BLaER1 (cell line): ENCODE data around the gene GNB1L.

Experiments used
- H3K27ac ChIP-seq: shearing (Covaris generic); formaldehyde crosslinking; 2 replicates; pipeline ENCODE4 v1.8.1; 2022
- H3K27me3 ChIP-seq: shearing (Covaris generic); formaldehyde crosslinking; 2 replicates; pipeline ENCODE4 v1.8.1; 2022
- H3K36me3 ChIP-seq: shearing (Covaris generic); formaldehyde crosslinking; 2 replicates; pipeline ENCODE4 v1.8.1; 2022
- H3K4me1 ChIP-seq: shearing (Covaris generic); formaldehyde crosslinking; 2 replicates; pipeline ENCODE4 v1.8.1; 2022
- H3K4me2 ChIP-seq: shearing (Covaris generic); formaldehyde crosslinking; 2 replicates; pipeline ENCODE4 v1.8.1; 2022
- H3K4me3 ChIP-seq: shearing (Covaris generic); formaldehyde crosslinking; 2 replicates; pipeline ENCODE4 v1.8.1; 2022
- H3K9ac ChIP-seq: shearing (Covaris generic); formaldehyde crosslinking; 2 replicates; pipeline ENCODE4 v1.8.1; 2022
- H3K9me3 ChIP-seq: shearing (Covaris generic); formaldehyde crosslinking; 2 replicates; pipeline ENCODE4 v1.8.1; 2022
- H4K20me1 ChIP-seq: shearing (Covaris generic); formaldehyde crosslinking; 2 replicates; pipeline ENCODE4 v1.8.1; 2022
- Cebpa-rat ChIP-seq: shearing (Covaris generic); IDR thresholded peaks from 2 replicates; pipeline ENCODE4 v1.8.1; 2022

Gene GNB1L

GRCh38 chr22:19854778-19855503, at the start of gene GNB1L, which contains the start of gene RTL10:
Gene GNB1L (minus strand): TSS chr22:19854874. CDS start chr22:19821355, 33,519 bp downstream.
Gene RTL10 (minus strand): TSS chr22:19854874. CDS start chr22:19852261, 2,613 bp downstream.
- H3K27ac ChIP-seq, result peak within 1 kb of the TSS; percentile 92
- no peaks in the 10 kb centered on the region for H3K9me3 ChIP-seq
- peak within 1 kb of the TSS; percentile 96 for H3K9ac ChIP-seq
- H3K4me3 ChIP-seq, result peak within 1 kb of the TSS; percentile 93
- H3K4me1 ChIP-seq, result peaks cover 30% of the 10 kb centered on the region
- peaks cover 29% of the 10 kb centered on the region for H3K36me3 ChIP-seq
- no peak for TF ChIP-seq Cebpa-rat
- H3K4me2 ChIP-seq, result peak within 1 kb of the TSS; percentile 97
- no peaks in the 10 kb centered on the region for H3K27me3 ChIP-seq
- peaks cover 46% of the 10 kb centered on the region for H4K20me1 ChIP-seq

DNA sequence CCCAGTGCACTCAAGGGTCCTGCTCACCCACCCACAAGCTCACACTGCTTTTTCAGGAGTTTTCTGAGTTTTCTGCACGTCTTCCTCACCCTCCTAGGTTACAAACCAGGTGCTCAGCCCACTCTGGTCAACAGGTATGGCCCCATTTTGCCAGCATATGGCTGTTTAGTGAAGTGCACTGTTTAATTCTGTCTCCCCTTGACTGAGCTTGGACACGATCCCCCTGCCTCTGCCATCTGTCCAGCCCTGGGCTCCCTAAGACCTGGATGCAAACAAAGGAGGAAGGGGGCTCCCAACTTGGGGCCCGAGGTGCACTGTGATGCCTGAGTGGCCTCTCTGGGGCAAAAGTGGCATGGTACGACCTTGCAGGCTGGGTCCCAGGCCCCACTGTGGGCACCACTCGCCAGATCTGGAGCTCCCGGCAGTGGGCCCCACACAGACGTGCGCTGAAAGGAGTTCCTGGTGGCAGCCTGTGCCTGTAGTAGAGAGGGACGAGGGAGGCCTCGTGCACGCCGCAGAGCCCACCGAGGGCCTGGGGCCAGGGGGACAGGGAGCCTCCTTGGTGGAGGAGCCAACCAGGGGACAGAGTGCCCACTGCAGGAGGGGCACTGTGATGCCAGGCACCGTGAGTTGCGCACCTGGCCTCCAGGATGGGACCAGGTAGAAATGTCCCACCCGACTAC, 49.6 kb upstream of the GNB1L start:
- Histone ChIP-seq H3K4me2 (no peak overlapping the region), H3K27ac (no peak overlapping the region), H3K9ac (no peak overlapping the region), H3K27me3 (no peaks in the 10 kb centered on the region), H4K20me1 (no peaks in the 10 kb centered on the region), H3K9me3 (no peaks in the 10 kb centered on the region), H3K36me3 (peaks cover 11% of the 10 kb centered on the region; the same call in 1 of the 2 replicates), H3K4me3 (no peak overlapping the region), H3K4me1 (peaks cover 46% of the 10 kb centered on the region)
- no peak for TF ChIP-seq Cebpa-rat

GRCh38 chr22:19903513-19903912, 48.8 kb upstream of the GNB1L start:
- peak overlapping the region; percentile 82 for H3K4me2 ChIP-seq
- no peaks in the 10 kb centered on the region for H4K20me1 ChIP-seq
- H3K4me3 ChIP-seq, result no peak overlapping the region
- no peak for TF ChIP-seq Cebpa-rat
- no peaks in the 10 kb centered on the region for H3K27me3 ChIP-seq
- peak overlapping the region; percentile 63; the same call in 1 of the 2 replicates for H3K9ac ChIP-seq
- H3K36me3 ChIP-seq, result peaks cover 13% of the 10 kb centered on the region; the same call in 1 of the 2 replicates
- H3K4me1 ChIP-seq, result peaks cover 52% of the 10 kb centered on the region
- H3K9me3 ChIP-seq, result no peaks in the 10 kb centered on the region
- H3K27ac ChIP-seq, result peak overlapping the region; percentile 52

- Histone ChIP-seq H3K4me2 (peak overlapping the region; percentile 82), H3K27ac (peak overlapping the region; percentile 52), H4K20me1 (no peaks in the 10 kb centered on the region), H3K9ac (peak overlapping the region; percentile 63), H3K4me1 (peaks cover 53% of the 10 kb centered on the region), H3K36me3 (peaks cover 12% of the 10 kb centered on the region; the same call in 1 of the 2 replicates), H3K4me3 (0 out of 2 replicates have a peak overlapping the region, but pooled peaks have one; percentile 4), H3K9me3 (no peaks in the 10 kb centered on the region), H3K27me3 (no peaks in the 10 kb centered on the region)
- no peak for TF ChIP-seq Cebpa-rat
Measured at GRCh38 chr22:19903031-19903430, 48.4 kb upstream of the GNB1L start.

DNA sequence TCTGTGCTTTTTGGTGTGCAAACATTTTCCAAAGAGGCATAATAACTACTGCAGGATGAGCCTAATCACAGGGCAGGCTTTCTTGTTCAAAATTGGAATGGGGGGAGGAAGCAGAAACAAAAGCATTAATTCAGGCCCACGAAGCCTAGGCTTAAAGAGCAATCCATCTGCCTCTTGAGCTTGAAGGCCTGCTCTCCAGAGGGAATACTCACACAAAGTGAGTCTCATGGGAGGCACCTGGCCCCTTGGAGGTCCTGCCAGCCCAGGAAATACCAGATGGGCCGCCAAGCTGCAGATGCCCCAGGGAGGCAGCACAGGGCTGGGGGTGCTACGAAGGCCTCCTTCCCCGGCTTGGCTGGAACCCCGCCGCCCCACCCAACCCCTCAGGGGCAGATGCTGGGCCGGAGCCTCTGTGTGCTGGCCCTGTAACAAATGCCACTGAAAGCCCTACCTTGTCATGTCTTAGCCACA, 47.6 kb upstream of the GNB1L start:
- no peaks in the 10 kb centered on the region for H3K27me3 ChIP-seq
- peak overlapping the region; percentile 52 for H3K27ac ChIP-seq

GRCh38 chr22:19901577-19902244, 47.0 kb upstream of the GNB1L start:
- Histone ChIP-seq H3K27ac (no peak overlapping the region), H3K36me3 (peaks cover 16% of the 10 kb centered on the region; the same call in 1 of the 2 replicates), H3K9me3 (no peaks in the 10 kb centered on the region), H3K4me2 (peak overlapping the region; percentile 82), H3K4me3 (no peak overlapping the region), H3K27me3 (no peaks in the 10 kb centered on the region), H3K4me1 (peaks cover 66% of the 10 kb centered on the region), H3K9ac (peak overlapping the region; percentile 63; the same call in 1 of the 2 replicates), H4K20me1 (no peaks in the 10 kb centered on the region)
- no peak for TF ChIP-seq Cebpa-rat

More for the DNA sequence above, 47.6 kb upstream of the GNB1L start:
- no peak for TF ChIP-seq Cebpa-rat
- Histone ChIP-seq H3K9me3 (no peaks in the 10 kb centered on the region), H3K4me1 (peaks cover 61% of the 10 kb centered on the region), H3K4me2 (peak overlapping the region; percentile 82), H3K9ac (peak overlapping the region; percentile 63; the same call in 1 of the 2 replicates), H3K4me3 (no peak overlapping the region), H4K20me1 (no peaks in the 10 kb centered on the region), H3K36me3 (peaks cover 13% of the 10 kb centered on the region; the same call in 1 of the 2 replicates)

DNA sequence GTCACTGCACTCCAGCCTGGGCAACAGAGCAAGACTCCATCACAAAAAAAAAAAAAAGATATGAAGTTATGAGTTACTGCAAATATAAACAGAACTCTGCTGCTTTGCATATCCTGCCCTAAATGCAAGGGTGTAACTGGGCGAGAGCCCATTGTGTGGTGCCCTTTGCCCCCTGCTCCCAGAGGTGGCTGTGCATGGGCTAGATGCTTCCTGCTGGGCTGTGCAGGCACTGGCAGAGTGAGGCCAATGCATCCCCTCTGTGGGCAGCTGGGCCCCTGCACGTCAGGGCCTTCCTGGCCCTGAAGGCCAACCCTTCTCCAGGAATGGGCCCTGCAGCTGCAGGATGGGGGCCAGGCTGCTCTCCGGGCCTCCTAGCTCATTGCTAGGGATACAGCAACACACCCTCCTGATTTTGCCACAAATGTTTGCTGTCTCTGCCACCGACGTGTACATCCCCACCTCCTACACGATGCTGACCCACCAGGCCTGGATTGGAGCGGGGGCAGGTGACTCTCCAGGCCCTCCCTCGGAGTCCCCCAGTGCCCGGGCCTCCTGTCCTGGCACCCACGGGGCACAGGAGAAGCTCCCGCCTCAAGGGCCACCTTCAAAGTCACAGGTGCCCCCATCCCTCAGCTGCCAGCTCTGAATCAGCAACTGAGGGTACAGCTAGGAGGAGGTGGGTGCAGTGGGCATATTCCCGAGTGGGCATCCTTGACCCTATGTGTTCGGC, 46.2 kb upstream of the GNB1L start:
- Histone ChIP-seq H3K4me1 (peaks cover 75% of the 10 kb centered on the region), H4K20me1 (no peaks in the 10 kb centered on the region), H3K9ac (no peak overlapping the region), H3K36me3 (peaks cover 16% of the 10 kb centered on the region; the same call in 1 of the 2 replicates), H3K27ac (no peak overlapping the region), H3K4me2 (peak overlapping the region; percentile 42), H3K9me3 (no peaks in the 10 kb centered on the region), H3K27me3 (no peaks in the 10 kb centered on the region), H3K4me3 (no peak overlapping the region)
- no peak for TF ChIP-seq Cebpa-rat

DNA sequence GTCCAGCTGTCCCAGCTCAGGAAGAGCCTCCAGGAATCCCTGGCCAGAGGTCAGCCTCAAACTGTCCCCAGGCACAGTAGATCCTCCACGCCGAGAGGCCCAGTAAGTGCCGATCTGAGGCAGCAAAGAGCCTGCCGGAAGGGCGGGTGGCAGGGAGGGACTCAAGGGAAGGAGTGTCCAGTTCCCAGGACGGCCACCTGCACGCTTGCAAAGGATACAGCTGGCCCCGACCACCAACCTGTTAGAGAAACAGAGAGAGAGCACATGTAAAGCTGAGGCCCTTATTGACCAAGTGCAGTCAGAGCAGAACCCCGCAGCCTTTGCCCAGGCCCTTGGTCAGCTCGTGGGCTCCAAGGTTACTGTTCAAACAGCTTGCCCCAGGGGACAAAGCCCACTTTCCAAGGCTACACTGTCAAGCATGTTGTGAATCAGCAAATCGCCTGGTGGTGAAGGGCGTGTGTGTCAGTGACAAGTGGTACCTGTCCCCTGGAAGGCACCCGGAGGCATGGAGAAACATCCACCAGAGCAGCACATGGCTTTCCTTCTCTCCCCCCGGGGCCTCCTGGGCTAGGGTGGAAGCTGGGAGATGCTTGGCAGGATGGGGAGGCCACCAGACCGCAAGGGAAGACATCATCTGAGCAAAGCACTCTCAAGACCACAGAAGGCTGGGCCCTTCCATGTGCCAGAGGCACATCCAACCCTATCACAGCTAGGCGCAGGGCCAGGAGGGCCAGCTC, 44.3 kb upstream of the GNB1L start:
- no peak for TF ChIP-seq Cebpa-rat
- H3K4me1 ChIP-seq, result peaks cover 93% of the 10 kb centered on the region
- 0 out of 2 replicates have a peak overlapping the region, but pooled peaks have one; percentile 9 for H3K27ac ChIP-seq

More for the DNA sequence above, 44.3 kb upstream of the GNB1L start:
- H3K27me3 ChIP-seq, result no peaks in the 10 kb centered on the region
- no peaks in the 10 kb centered on the region for H3K9me3 ChIP-seq
- H3K4me3 ChIP-seq, result no peak overlapping the region
- H3K4me2 ChIP-seq, result no peak overlapping the region
- peaks cover 32% of the 10 kb centered on the region; the same call in 1 of the 2 replicates for H3K36me3 ChIP-seq
- no peak overlapping the region; the same call in 1 of the 2 replicates for H3K9ac ChIP-seq
- no peaks in the 10 kb centered on the region for H4K20me1 ChIP-seq
